OCI-LY7 (cell line): ENCODE results near the gene ASPRV1. TPM values are rescaled to one million over a fixed set of nuclear protein-coding genes. Genes with fewer than 3 reads are reported as not detected.

Source experiments
- BruUV-seq: library from RNA; stranded (reverse); fragments of 400-500 nt; replicated peaks from 2 replicates; lab custom pipeline; 2021; lab: Mats Ljungman, UMichigan
- CTCF ChIA-PET: fragments of 300-600 bp; sonication (Branson Sonifier 250); formaldehyde crosslinking; loops from one replicate; lab custom pipeline; 2022; ENCODE audit warnings: antibody characterized with exemption; ENCODE audit not compliant: unreplicated experiment; lab: Charles Lee
- POLR2A ChIA-PET: fragments of 300-600 bp; sonication (Branson Sonifier 250); formaldehyde crosslinking; loops from one replicate; lab custom pipeline; 2022; ENCODE audit warnings: antibody characterized with exemption; lab: Charles Lee
- DNase-seq: peaks from one replicate; pipeline ENCODE4 v3.0.0-alpha.2; 2015; ENCODE audit warnings: low spot score
- H2AFZ ChIP-seq: fragments of 200-600 bp; sonication (generic), shearing (Covaris generic); 2 replicates; pipeline ENCODE4 v1.6.1; 2014; ENCODE audit warnings: mild to moderate bottlenecking, antibody characterized with exemption, low read length, moderate library complexity
- H3K27ac ChIP-seq: fragments of 200-600 bp; sonication (generic); 2 replicates; pipeline ENCODE4 v1.5.1; 2014; ENCODE audit warnings: mixed run types, low read depth, mild to moderate bottlenecking, moderate library complexity, low read length, inconsistent platforms; ENCODE audit not compliant: poor library complexity, severe bottlenecking
- H3K36me3 ChIP-seq: fragments of 200-600 bp; sonication (generic); 2 replicates; pipeline ENCODE4 v1.6.1; 2014; ENCODE audit warnings: mild to moderate bottlenecking, antibody characterized with exemption, low read length, moderate library complexity, mixed read lengths; ENCODE audit not compliant: insufficient read depth
- H3K4me1 ChIP-seq: fragments of 200-600 bp; sonication (generic); 2 replicates; pipeline ENCODE4 v1.5.1; 2014; ENCODE audit warnings: mild to moderate bottlenecking, low read length; ENCODE audit not compliant: insufficient read depth, poor library complexity, severe bottlenecking
- H3K4me2 ChIP-seq: fragments of 200-600 bp; sonication (generic); 2 replicates; pipeline ENCODE4 v1.6.1; 2014; ENCODE audit warnings: mild to moderate bottlenecking, low read length
- H3K4me3 ChIP-seq: fragments of 200-600 bp; sonication (generic); 2 replicates; pipeline ENCODE4 v1.5.1; 2014; ENCODE audit warnings: mild to moderate bottlenecking, low read depth, low read length; ENCODE audit not compliant: poor library complexity, severe bottlenecking
- H3K79me2 ChIP-seq: fragments of 200-600 bp; sonication (generic); 2 replicates; pipeline ENCODE4 v1.6.1; 2016; ENCODE audit warnings: low read depth, mild to moderate bottlenecking, low read length, moderate library complexity, mixed read lengths; ENCODE audit not compliant: insufficient read depth
- H3K9me2 ChIP-seq: fragments of 200-600 bp; sonication (generic); 2 replicates; pipeline ENCODE4 v1.6.1; 2016; ENCODE audit warnings: mild to moderate bottlenecking, low read length, mixed read lengths; ENCODE audit not compliant: insufficient read depth
- H3K9me3 ChIP-seq: fragments of 200-600 bp; sonication (generic); 2 replicates; pipeline ENCODE4 v1.6.1; 2014; ENCODE audit warnings: mild to moderate bottlenecking, mixed run types, low read length, mixed read lengths
- H4K20me1 ChIP-seq: fragments of 200-600 bp; sonication (generic); 2 replicates; pipeline ENCODE4 v1.6.1; 2014; ENCODE audit warnings: mild to moderate bottlenecking, antibody characterized with exemption, low read length, moderate library complexity, mixed read lengths; ENCODE audit not compliant: insufficient read depth
- EZH2phosphoT487 ChIP-seq: fragments of 200-600 bp; sonication (generic); IDR thresholded peaks from 2 replicates; pipeline ENCODE4 v1.6.1; 2018; ENCODE audit warnings: low read depth, borderline replicate concordance, mild to moderate bottlenecking, mixed run types, antibody characterized with exemption, low read length, moderate library complexity, mixed read lengths
- intact Hi-C: fragments of 100-400 bp; cut with micrococcal nuclease; formaldehyde crosslinking; loops from one replicate; pipeline ENCODE4 v1.10.0; 2022; ENCODE audit not compliant: unreplicated experiment
- total RNA-seq, 2 experiments: library from RNA; depleted of rRNA in 1 of 2; stranded (reverse); fragments of >200 nt in 1 of 2; shearing (Covaris generic) in 1 of 2; gene quantifications; 2 replicates each; pipeline ENCODE4 v1.2.3, GENCODE V29; 2014 to 2022
- TF ChIP-seq, protein P1 (sequence below): fragments of 200-600 bp; sonication (generic); conservative IDR thresholded peaks from 2 replicates; pipeline ENCODE4 v1.5.1; 2014; ENCODE audit warnings: mild to moderate bottlenecking, antibody characterized with exemption, low read length, moderate library complexity, mixed read lengths

ASPRV1 gene
- total RNA-seq, 2 experiments from 2014 or later, result 1.3 to 1.4 TPM

DNA sequence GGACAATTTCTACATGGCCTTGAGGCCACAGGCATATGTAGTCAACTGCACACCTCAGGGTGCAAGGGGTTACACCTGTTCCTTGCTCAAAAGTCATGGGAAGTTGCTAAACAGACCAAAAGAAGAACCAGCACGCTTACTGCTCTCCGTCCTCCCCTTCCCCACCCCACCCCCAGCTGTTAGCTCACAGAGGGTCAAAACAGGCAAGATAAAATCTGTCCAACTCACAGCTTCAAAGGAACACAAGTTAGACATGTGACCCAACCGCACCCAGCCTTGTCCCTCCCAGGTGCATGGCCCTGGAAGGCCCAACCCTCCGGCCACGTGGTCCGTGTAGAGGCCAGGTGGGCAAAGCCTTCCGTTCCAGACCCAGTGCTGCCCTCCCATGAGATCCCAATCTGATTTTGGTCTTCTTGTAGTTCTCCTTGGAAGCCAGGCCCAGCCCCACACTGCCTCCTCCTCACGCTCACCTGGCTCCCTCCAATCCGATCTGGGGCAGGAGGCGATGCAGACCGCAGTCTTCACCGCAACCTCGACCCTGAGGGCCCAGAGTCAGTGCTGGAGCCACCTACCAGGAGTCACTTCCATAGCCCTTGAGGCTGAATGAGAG lies 14.5 kb upstream of the ASPRV1 start:
- no peaks in the 10 kb centered on the region for H3K9me3 ChIP-seq
- H2AFZ ChIP-seq, result no peak overlapping the region
- H4K20me1 ChIP-seq, result no peaks in the 10 kb centered on the region
- H3K36me3 ChIP-seq, result no peaks in the 10 kb centered on the region
- BruUV-seq, result no TSS peak
- no peak overlapping the region for H3K4me3 ChIP-seq
- H3K27ac ChIP-seq, result no peak overlapping the region
- ChIA-PET CTCF (no interaction called here), POLR2A (no interaction called here)
- H3K9me2 ChIP-seq, result no peaks in the 10 kb centered on the region
- DNase-seq, result no peak
- H3K79me2 ChIP-seq, result no peaks in the 10 kb centered on the region
- no peak overlapping the region for H3K4me2 ChIP-seq
- intact Hi-C loops, result no loop called here
- TF ChIP-seq, protein P1, sequence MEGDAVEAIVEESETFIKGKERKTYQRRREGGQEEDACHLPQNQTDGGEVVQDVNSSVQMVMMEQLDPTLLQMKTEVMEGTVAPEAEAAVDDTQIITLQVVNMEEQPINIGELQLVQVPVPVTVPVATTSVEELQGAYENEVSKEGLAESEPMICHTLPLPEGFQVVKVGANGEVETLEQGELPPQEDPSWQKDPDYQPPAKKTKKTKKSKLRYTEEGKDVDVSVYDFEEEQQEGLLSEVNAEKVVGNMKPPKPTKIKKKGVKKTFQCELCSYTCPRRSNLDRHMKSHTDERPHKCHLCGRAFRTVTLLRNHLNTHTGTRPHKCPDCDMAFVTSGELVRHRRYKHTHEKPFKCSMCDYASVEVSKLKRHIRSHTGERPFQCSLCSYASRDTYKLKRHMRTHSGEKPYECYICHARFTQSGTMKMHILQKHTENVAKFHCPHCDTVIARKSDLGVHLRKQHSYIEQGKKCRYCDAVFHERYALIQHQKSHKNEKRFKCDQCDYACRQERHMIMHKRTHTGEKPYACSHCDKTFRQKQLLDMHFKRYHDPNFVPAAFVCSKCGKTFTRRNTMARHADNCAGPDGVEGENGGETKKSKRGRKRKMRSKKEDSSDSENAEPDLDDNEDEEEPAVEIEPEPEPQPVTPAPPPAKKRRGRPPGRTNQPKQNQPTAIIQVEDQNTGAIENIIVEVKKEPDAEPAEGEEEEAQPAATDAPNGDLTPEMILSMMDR, result no peak
- no peak for TF ChIP-seq EZH2phosphoT487
- no peaks in the 10 kb centered on the region for H3K4me1 ChIP-seq

DNA sequence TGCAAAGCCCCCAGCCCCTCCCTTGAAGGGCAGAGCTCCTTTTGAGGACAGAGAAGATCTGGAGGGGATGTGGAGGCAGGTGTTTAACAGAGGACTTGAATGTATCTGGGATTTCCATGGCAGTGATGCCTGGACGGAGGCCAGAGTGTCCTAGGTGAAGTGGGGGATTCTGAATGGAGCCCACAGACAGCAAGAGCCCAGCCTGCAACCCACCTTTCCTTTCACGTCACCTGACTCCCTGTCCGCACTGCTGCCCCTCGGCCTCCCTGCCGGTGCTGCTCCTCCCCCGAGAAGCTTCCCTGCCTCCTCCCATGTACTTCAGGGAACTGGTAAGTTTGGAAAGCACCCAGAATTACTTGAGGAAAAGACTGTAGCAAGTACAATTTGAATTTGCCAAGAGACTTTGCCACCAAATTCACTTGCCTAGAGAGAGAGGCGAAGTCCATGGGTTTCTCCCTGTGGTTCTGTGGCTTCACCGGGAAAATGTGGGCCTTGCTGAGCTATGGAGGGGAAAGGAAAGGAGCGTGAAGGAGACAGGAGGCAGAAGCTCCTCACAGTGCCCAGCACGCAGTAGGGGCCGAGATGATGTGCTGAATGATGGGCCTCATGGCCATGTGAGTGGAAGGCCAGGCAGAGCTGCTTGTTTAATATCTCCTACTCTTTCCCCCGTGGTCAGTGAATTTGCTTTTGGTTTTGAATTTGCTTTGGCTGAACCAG lies 13.9 kb upstream of the ASPRV1 start:
- no peak for TF ChIP-seq EZH2phosphoT487
- TF ChIP-seq, protein P1, result no peak
- Histone ChIP-seq H3K27ac (no peak overlapping the region), H3K4me3 (no peak overlapping the region), H3K4me1 (no peaks in the 10 kb centered on the region), H3K4me2 (no peak overlapping the region), H3K9me3 (no peaks in the 10 kb centered on the region), H3K9me2 (no peaks in the 10 kb centered on the region), H3K79me2 (no peaks in the 10 kb centered on the region), H2AFZ (no peak overlapping the region), H3K36me3 (no peaks in the 10 kb centered on the region), H4K20me1 (no peaks in the 10 kb centered on the region)
- BruUV-seq, result no TSS peak
- ChIA-PET POLR2A (no interaction called here), CTCF (no interaction called here)
- intact Hi-C loops, result no loop called here
- no peak for DNase-seq

DNA sequence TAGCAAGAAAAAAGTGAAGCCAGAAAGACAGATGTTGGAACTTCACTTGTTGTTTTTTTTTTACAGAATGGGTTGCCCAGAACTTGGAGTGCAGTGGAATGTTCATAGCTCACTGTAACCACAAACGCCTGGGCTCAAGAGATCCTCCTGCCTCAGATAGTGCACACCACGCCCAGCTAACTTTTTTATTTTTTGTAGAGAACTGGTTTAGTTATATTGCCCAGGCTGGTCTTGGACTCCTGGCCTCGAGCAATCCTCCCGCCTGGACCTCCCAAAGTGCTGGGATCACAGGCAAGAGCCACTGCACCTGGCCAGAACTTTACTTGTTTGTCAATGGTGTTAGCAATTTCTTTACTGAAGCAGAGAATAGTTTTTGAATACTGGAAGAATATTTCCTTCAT lies 11.9 kb upstream of the ASPRV1 start:
- no TSS peak for BruUV-seq
- Histone ChIP-seq H3K27ac (no peak overlapping the region), H3K4me3 (no peak overlapping the region), H3K36me3 (no peaks in the 10 kb centered on the region), H3K4me1 (no peaks in the 10 kb centered on the region), H4K20me1 (no peaks in the 10 kb centered on the region), H3K9me2 (no peaks in the 10 kb centered on the region), H3K4me2 (no peak overlapping the region), H3K79me2 (no peaks in the 10 kb centered on the region), H3K9me3 (no peaks in the 10 kb centered on the region), H2AFZ (no peak overlapping the region)
- no peak for TF ChIP-seq EZH2phosphoT487
- TF ChIP-seq, protein P1, result no peak
- no peak for DNase-seq
- ChIA-PET CTCF (no interaction called here), POLR2A (no interaction called here)
- intact Hi-C loops, result no loop called here
